NOMO-1 (cell line): ENCODE measurements around the gene OR51S1.
"Not testable (repeated sequence)": the region's sequence is repeated elsewhere in the genome, so short reads cannot be mapped to it uniquely, and the experiment has no call there.

Experiments used
- DNase-seq, 2 experiments: peaks; one replicate each; lab custom pipeline; 2025; ENCODE audit not compliant: unreplicated experiment in 2 of 2; lab: John Stamatoyannopoulos, UW

OR51S1 gene

DNA sequence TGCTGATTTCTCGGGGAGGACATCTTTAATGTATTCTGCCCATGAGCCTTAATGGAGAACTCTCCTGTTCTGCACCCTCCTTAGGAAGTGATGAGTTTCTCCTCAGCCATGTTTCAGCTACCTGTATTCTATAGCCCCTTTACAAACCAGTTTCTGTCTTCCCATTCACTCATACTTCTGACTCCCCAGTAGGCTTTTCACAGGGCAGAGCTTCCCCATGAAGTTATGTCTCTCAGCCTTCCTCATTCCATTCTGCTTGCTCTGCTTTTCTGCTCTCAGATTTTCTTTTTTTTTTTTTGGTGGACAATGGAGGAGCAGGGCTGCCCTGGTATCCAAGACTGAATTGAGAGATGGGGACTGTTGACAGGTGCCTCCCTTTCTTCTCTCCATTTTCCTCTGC, 40.5 kb downstream of the OR51S1 start:
- no peak for DNase-seq

DNA sequence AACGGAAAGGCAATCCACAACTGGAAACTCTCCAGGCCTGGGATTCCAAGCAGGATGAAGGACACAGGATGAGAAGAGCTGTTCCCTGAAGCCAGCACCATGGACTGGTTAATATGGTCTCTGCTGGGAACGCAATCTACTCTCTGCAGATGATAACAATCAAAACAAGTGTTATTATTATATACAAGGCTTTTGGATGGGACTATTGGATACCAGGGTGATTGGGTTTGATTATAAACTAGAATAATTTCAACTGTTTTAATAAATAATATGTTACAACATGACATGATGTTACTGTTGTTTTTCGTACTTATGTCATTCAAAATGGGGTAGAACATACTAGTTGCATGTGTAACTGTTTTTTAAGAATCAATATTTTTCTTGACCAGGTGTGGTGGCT, 44.7 kb downstream of the OR51S1 start, which contains the start of gene OR52R1:
TSS of gene OR52R1 (minus strand) at position 101 of the 400 bp plus-strand sequence. CDS start at position 101, 0 bp downstream.
- DNase-seq = no peak

DNA sequence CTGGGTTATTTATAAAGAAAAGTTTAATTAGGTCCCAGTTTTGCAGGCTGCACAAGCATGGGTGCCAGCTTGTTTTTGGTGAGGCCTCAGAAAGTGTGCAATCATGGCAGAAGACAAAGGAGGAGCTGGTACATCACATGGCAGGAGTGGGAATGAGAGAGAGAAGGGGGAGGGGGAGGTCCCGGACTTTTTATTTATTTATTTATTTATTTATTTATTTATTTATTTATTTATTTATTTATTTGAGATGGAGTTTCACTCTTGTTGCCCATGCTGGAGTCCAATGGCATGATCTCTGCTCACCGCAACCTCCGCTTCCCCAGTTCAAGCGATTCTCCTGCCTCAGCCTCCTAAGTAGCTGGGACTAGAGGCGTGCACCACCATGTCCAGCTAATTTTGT, 47.7 kb downstream of the OR51S1 start:
- not testable (repeated sequence) for DNase-seq

DNA sequence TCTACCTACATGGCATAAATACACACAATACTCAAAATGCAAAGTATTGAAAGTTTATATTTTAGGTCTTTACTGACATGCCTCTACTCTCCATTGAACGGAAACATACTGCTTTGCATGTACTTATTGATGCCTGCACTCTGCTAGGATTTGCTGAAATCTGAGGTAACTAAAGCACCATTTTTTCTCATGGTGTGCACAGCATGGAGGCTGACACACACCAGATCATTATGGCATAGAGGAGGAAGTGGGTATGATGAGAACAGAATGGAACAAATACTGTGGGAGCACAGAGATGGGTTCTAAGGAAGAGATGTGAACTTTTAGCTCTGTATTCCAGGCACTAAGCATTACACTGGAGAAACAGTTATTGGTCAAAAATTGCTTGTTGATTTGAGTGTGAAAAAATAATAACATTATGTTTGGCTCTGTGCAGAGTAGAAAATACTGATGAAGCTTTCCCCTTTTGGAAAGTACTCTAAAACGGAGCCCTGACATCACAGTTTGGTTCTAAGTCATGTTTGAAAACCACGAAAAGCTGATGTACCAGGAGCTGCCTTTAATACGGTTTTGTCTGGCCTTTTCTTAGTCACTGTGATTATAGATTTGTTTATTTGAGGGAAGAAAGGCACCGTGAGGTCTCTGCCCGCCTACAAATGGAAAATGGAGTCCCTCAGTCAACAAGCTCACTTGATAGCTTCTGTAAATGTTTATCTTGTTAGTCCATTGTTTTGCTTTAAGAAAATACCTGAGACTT, 50.4 kb downstream of the OR51S1 start:
- no peak for DNase-seq
